GM12891 (cell line): ENCODE data around the gene CMTR1.

Experiments used
- PAX5 ChIP-seq: IDR thresholded peaks from 2 replicates; pipeline ENCODE4 v1.6.1; 2011; ENCODE audit warnings: low read length, moderate library complexity, mild to moderate bottlenecking; ENCODE audit not compliant: insufficient read depth, severe bottlenecking
- POLR2A ChIP-seq: IDR thresholded peaks from 2 replicates; pipeline ENCODE4 v1.6.1; 2011; ENCODE audit warnings: low read depth, low read length, control low read depth
- POLR2AphosphoS5 ChIP-seq: IDR thresholded peaks from 2 replicates; pipeline ENCODE4 v1.6.1; 2011; ENCODE audit warnings: low read depth, low read length, control low read depth
- TAF1 ChIP-seq: IDR thresholded peaks from 2 replicates; pipeline ENCODE4 v1.6.1; 2011; ENCODE audit warnings: low read depth, low read length, control low read depth

DNA sequence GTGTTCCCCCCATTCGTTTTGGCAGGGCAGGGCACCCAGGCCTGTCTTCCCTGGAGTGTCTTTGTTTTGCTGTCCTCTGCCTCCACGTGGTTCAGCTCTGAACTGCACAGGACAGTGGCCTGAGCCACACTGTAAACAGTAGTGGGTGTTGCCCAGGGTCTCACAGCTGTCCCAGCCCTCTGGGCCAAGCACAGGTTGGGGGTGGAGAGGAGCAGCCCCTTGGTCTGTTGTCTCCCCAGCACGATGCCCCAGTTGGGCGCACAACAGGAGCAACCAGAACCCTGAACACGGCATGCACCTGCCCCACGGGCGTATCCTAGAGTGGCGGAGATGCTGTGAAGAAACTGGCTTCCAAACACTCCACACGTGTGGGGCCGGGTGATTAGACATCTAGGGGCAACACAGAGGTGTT, 52.3 kb downstream of the CMTR1 start:
- no peak for TF ChIP-seq TAF1
- TF ChIP-seq POLR2A: no peak
- no peak for TF ChIP-seq PAX5
- TF ChIP-seq POLR2AphosphoS5: no peak
